Activated naive CD4-positive, alpha-beta T cell (primary cell): ENCODE results near the gene CALU.

Experiments
- DNase-seq, 4 experiments: peaks; one replicate each; lab custom pipeline; 2025; lab: John Stamatoyannopoulos, UW

CALU gene

GRCh38 chr7:128811631-128812430 is 72.7 kb downstream of the CALU start:
- no peak for DNase-seq

GRCh38 chr7:128812514-128813168 is 73.5 kb downstream of the CALU start:
- DNase-seq, result no peak

GRCh38 chr7:128814499-128814898 is 75.3 kb downstream of the CALU start:
- no peak for DNase-seq

- no peak for DNase-seq
These were observed 76.3 kb downstream of the CALU start for GRCh38 chr7:128815289-128815942.

GRCh38 chr7:128818694-128819093 is 79.5 kb downstream of the CALU start:
- no peak for DNase-seq
